CD4-positive, alpha-beta T cell treated with Interleukin-10 for 1 hour (primary cell): Measurements from ENCODE around the gene NYNRIN.
"Not testable (repeated sequence)": the region's sequence is repeated elsewhere in the genome, so short reads cannot be mapped to it uniquely, and the experiment has no call there.

ENCODE experiments used
- DNase-seq: peaks from one replicate; pipeline ENCODE4 v3.0.0-alpha.2; 2020

Gene NYNRIN

DNA sequence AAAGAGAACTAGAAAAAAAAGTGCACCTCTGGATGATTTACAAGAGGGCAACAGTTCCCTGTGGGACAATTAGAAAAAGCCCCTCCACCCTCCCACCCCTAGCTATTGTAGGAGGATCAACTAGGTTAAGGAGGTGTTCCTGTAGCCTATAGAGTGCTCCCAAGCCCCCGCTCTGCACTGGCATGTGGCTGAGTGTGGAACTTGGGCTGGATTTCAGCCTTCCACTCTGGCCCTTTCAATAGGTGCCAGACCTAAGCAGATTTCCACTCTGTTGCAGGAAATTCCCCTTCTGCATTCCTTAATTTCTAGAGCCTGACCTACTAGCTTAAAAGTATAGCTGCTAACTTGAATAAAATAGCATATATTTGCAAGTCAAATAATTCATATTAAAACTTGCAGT is 28.1 kb upstream of the NYNRIN start:
- DNase-seq: no peak

DNA sequence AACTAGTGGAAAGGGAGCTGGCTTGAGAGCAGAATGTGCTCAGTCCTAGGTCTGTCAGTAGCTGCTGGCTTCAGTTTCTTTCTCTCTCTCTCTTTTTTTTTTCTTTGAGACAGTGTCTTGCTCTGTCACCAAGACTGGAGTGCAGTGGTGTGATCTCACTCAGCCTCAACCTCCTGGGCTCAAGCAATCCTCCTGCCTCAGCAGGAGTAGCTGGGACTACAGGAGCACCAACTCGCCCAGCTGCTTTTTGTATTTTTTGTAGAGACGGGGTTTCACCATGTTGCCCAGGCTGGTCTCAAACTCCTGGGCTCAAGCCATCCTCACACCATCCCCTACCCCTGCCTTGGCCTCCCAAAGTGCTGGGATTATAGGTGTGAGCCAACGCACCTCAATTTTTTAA is 27.2 kb upstream of the NYNRIN start:
- not testable (repeated sequence) for DNase-seq

DNA sequence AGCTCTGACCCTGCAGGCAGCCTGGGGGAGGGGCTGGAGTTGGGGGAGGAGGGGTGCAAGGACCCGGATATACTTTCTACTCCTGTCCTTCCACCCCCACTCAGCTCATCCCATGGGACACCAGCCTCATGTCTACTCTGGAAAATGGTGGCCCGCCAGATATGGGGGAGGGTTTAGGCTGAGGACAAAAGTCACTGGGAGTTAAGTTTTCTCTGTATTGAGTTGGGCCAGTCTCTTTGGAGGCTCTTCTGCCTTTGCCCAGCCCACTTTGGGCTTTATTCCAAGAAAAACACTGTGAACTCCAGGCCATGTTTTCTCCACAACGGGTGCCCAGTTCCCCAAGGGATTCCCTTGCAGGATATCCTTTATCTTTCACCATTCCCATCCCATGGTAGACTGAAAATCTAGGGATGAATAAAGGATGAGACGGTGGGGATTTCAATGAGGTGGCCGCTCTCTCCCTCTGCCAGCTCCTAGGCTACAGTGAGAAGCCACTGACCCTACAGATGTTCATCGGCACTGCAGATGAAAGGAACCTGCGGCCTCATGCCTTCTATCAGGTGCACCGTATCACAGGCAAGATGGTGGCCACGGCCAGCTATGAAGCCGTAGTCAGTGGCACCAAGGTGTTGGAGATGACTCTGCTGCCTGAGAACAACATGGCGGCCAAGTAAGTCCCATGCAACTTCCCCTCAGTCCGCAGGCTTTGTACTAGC is 25.9 kb upstream of the NYNRIN start:
- DNase-seq: no peak

DNA sequence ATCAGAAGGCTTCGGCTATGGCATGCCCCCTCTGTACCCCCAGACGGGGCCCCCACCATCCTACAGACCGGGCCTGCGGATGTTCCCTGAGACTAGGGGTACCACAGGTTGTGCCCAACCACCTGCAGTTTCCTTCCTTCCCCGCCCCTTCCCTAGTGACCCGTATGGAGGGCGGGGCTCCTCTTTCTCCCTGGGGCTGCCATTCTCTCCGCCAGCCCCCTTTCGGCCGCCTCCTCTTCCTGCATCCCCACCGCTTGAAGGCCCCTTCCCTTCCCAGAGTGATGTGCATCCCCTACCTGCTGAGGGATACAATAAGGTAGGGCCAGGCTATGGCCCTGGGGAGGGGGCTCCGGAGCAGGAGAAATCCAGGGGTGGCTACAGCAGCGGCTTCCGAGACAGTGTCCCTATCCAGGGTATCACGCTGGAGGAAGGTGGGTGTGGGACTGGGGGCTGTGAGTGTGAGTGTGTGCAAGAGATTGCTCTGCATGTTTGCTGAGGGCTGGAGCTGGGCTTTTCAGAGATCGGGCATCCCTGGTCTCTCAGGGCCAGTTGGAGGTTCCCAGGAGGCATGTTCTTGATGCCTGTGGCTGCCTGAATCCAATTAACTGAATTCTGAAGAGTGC is 22.2 kb upstream of the NYNRIN start:
- no peak for DNase-seq

DNA sequence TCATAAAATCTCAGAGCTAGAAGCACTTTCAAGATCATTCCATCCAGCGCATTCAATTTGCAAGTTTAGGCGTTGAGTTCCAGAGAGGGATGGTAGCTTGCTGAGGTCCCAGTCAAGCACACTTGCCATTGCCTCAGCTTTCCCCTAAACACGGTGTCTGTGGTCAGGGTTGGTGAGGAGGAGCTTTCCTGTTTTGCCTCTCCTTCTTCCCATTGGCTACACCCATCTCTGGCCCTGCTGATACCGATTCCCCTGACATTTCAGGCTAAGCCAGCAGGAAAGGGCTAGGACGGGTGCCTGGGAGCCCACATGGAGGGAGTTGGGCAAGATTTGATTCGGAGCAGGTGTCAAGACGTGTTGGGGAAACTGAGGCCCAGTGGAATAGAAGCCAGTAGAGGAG is 21.7 kb upstream of the NYNRIN start:
- DNase-seq: no peak

DNA sequence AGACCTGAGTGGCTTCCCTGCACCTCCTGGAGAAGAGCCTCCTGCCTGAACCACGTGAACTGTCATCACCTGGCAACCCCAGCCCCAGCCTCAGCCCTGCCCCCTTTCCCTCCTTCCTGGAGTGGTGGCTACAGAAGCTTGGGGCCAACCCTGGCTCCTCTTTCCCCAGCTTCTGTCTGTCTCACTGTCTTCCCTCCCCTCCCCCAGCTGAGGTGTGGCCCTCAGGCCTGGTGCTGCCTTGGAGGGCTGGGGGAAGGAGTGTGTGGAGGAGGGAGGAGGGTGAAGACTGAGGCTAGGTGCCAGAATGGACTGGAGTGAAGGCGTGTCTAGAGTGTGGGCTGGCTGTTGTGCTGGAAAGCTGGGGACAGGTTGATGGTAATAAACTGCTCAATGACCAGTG is 21.1 kb upstream of the NYNRIN start:
- DNase-seq: no peak

DNA sequence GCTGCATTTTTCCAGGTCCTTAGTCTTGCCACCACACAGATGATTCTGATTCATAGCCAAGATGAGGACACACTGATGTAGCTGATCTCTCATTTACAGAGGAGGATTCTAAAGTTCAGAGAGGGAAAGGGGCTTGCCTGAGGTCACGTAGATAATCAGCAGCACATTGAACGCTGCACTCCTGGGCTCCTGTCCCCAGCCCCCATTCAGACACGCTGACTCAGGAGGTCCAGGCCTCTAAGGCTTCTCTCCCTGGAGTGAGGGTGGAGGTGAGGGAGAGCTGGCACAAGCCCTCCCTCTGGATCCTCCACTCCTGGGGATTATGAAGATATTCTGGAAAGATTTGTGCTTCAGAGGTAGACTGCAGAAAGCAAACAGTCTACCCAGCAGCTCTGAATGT is 20.5 kb upstream of the NYNRIN start:
- no peak for DNase-seq

DNA sequence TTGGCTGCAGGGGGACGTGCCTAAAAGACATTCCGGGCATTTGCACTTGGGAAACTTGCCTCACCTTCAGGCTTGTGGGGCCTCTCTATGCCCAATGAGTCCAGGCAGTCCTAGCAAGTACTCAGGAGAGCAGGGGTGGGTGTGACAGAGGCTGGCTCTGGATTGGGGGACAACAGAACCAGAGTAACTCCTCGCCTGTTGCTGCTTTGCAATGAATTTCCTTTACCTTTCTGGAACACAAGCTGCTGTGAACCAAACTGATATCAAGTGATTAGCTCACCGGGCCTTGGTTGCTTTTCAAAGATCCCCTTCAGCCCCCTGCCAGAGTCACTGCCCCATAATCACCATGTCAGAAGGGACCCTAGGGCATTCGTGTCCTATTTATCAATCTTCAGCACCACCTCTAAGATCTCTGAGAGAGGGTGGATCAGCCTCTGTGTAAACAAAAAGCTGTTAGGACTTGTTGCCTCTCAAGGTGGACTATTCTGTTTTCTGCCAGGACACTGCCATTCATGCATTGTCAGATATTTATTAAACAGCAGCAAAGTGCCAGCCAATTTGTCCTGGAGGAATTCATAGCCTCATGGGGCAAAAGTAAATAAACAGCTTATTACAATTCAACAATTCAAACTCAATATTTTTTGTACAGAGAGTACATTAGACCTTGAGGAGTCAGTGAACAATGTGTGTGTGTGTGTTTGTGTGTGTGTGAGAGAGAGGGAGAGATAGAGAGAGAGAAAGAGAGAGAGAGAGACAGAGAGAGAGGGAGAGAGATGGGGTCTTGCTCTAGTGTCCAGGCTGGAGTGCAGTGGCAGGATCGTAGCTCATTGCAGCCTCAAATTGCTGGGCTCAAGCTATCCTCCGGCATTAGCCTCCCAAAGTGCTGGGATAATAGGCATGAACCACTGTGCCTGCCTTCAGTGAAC is 19.6 kb upstream of the NYNRIN start:
- DNase-seq: no peak

DNA sequence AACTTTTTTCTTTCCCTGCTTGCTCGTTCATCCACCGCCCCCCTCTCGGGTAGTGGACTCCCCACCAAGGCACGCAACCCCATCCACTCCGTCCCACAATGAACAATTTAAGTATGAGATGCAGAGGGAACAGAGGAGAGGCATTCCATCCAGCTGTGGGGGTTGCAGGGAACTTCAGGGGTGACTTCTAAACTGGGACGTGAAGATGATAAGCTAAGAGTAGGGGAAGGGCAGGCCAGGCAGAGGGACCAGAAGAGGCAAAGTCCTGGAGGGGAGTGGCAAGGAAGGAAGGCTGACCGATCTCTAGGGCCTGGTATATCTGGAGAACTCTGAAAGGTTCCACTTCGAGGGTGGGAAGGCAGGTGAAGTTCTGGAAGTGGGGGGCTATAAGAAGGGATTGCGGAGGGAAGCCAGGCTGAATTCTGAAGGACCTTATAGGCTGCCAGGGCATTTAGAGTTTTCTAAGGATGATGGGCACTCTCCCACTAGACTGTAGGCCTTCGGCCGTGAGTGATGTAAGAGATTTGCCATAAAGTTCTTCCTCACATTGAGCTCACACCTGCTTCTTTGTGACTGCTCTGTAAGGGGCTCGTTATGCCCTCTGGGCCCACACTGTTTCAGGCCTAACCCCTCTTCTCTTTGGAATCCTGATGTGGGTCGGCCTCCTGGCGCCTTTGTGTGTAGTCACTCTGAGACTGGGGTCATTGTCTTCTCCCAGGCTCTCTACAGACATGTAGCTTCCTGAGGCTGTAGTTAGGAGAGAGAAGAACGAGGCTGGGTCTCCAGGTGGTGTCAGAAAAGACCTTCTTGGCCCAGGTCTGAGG is 18.7 kb upstream of the NYNRIN start:
- no peak for DNase-seq

DNA sequence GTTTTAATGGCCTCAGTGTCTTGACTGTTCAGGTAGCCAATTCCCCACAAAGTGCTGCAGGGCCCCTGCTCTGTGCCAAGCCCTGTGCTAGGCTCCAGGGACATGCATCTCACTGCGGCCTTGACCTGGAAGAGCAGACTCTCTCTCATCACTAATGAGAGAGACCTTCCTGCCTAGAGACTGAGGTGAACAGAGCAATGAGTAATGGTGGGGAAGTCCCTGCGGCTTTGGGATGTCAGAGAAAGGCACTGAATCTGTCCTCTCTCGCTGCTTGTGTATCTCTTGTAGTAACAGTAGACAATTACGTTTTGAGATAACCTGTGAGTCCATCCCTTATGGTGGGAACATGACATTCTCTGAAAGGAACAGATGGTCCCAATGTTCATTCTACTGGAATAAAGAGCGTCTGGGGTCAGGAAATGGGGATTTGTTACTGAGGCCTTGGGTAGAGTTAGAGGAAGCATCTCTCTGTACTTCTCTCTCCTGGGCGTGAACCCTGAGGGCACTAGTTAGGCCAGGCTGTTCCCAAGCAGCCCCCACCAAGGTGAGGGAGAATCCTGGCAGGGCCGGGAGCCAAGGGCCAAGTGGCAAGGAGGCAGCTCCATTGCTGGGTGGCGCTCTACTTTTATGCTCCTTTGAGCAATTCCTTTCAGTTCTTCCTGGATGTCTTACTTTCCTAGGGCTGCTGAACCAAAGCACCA is 17.3 kb upstream of the NYNRIN start:
- DNase-seq: no peak

DNA sequence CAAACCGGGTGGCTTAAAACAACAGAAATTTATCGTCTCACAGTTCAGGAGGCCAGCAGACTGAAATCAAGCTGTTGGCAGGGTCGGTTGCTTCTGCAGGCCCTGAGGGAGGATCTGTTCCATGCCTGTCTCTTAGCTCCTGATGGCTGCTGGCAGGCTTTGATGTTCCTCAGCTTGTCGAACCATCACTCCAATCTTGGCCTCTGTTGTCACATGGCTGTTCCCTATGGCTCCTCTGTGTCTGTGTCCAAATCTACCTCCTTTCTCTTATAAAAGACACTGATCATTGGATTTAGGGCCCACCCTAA is 16.8 kb upstream of the NYNRIN start:
- DNase-seq: no peak

DNA sequence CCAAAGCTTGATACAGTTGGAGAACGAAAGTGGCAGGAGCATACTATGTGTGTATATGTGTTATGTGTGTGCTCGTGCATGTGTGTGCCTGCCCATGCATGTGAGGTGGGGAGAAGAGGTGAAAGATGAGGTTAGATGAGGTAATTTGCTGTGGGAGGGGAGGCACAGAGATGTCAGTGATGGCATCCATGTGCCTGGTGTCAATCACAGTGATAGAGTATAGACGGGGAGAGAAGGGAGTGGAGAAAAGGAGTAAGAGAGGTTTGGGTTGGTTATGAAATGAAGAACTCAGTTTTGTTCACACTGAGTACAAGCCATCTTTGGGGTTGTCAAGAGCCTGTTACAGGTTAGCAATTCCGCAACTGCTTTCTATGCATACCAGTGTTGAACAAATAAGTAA is 14.6 kb upstream of the NYNRIN start:
- no peak for DNase-seq

DNA sequence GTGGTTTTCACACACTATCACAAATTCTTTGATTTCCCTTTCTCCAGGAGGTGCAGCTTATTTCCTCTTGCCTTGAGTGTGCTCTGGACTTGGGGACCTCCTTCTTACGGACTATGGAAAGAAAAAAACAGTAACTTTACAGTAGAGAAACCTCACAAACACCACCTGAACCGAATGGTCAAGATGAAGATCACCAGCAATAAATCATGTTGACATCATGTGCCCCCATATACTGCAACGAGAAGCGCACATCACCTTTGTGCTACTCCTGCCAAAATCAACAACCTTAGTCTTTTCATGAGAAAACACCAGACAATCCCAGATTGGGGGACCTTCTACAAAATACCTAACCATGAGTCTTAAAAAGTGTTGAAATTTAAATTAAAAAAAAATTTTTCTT is 13.3 kb upstream of the NYNRIN start:
- DNase-seq: no peak

DNA sequence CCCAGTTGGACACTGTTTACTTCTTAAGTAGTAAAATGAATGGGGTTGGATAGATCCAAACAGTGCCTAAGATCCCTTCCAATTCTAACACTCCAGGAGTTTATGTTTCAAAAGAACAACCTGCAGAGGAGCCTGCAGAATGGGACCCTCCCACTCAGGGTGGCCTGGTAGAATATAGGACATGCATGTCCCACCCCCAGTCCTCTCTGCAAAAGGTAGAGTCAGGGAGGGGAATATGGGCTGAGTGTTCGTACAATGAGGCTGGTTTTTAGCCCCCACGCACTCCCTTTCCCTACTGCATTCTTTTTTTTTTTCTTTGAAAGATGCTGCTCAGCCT is 11.8 kb upstream of the NYNRIN start:
- no peak for DNase-seq

DNA sequence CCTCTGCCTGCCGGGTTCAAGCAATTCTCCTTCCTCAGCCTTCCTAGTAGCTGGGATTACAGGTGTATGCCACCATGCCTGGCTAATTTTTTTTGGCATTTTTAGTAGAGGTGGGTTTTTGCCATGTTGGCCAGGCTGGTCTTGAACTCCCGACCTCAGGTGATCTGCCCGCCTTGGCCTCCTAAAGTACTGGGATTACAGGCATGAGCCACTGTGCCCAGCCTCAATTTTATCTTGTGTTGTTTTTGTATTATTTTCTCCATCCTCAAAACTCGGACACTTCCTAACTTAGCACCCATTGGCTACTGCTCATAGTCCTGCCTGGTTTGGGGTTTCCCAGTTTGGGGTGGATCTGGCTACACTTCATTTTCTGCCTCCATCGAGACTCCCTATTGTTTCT is 11.2 kb upstream of the NYNRIN start:
- not testable (repeated sequence) for DNase-seq

DNA sequence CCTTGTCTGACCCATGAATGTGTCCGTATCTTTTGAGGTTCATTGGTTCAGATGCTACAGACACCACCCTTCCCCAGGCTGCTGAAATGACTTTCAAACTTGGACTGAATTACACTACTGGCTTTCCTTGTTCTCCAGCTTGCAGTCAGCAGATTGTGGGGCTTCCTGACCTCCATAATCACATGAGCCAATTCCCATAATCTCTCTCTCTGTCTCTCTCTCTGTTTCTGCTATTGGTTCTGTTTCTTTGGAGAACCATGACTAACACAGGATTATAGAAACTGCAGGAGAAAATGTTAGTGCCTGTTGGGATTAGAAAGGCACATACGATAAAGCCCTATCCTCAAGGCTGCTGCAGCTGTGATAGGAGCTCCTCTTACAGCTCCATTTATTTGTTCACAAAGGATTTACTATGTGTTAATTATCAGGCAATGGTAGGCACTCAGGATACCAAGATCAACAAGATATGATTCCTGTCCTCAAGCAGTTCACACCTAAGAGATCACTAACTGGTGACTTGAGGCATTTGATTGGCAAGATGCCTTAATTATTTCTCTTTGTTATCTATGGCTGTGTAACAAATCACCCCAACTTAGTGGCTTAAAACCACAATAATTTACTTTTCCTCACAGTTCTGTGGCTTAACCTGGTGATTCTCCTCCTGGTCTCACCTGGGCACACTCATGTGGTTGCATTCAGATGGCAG is 10.2 kb upstream of the NYNRIN start:
- no peak for DNase-seq

DNA sequence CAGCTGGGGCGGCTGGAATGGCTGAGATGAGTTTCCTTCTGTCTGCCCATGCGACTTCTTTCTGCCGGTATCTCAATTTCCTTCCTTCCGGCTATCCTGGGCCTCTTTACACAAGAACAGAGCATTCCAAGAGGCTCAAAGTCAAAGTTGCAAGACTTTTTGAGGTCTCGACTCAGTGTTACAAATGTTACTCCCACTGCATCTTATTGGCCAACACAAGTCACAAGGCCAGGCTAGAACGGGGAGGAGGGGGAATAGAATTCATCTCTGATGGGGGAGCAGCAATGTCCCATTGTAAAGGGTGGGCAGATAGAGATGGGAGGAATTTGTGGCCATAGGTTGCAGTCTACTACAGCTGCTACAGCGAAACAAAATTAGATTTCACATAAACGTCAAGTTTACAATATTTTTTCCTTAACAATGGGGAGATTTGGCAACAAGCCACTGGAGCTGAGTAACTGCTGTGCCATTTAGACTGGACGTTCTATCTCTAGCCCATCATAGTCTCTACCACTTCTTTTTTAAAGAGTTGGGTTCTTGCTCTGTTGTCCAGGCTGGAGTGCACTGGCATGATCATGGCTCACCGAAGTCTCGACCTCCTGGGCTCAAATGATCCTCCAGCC is 9.5 kb upstream of the NYNRIN start:
- DNase-seq: no peak

DNA sequence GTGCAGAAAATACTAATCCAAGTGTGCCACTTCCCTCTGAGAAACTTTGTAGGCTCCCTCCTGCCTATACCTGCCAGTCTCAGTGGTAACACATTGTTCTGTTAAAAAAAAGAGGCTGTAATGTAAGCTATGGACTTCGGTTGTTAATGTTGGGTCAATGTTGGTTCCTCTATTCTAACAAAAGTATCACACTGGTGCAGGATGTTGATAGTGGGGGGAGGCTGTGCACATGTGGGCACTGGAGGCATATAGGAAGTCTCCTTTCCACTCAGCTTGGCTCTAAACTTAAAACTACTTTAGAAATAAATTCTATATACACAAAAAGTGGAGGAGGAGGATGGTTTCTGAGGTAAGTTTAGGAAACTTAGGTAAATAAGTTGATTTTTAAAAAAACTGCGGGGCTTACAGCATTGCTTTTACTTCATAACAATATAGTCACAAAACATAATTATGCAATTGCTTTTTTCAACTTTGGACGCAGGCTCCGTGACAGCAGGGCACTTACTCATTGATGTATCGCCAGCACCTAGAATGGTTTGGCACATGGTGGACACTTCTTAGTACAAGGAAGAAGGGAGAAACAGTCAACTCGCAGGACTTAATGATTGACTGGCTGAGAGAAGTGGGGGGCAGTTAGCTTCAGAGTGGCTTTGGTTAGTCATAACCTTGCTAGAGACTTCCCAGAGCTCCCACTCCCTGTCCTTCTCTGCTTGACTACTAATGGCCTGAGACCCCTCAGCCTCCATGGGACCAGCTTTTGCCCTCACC is 7.9 kb upstream of the NYNRIN start:
- DNase-seq: no peak

DNA sequence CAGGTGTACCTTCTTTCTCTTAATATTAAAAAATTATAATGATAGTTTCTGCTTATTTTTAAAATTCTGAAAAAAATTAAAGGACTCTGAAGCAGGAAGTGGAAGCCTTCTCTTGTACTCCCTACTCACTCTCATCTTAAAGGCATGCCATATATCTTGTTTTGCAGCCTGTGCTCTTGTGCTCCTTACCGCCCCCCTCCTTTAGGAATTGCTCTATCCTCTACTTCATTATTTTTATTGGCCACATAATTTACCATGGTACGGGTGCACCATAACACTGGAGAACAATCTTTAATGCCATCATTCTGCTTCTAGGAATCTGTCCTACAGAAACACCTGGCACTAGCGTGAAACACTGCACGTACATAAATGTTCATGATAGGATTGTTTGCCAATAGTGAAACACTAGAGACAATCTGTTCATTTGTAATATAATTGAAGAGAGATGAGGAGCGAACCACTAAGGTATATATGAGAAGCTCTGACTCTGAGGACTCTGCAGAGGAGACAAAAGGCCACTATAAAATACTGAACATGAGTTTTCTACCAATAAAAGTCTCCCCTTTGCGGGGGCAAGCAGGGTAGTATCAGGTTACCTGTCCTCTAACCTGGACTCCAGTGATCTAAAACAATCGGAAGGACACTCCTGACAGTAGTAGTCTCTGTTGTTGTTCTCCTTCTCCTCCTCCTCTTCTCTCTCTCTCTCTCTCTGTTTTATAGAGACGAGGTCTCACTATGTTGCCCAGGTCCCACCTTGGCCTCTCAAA is 6.3 kb upstream of the NYNRIN start:
- DNase-seq: no peak

DNA sequence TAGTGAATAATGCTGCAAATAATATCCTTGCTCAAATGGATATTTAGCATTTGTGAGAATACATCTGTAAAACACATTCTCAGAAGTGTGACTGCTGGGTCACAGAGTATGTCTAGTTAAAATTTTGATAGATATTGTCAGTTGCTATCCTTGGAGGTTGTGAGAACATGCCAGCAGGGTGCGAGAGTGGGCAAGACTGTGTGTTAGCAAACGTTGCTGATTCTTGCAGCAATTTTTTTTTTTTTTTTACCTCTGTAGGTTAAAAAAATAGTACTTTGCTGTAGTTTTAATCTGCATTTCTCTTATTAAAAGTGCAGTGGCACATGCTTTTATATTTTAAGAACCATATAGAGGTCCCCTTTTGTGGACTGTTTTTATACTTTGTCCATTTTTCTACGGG is 4.5 kb upstream of the NYNRIN start:
- no peak for DNase-seq
